HepG2 (cell line): ENCODE measurements around the gene PSKH1. TPM values are rescaled to one million over a fixed set of nuclear protein-coding genes. Genes with fewer than 3 reads are reported as not detected.

Source experiments
- ARNT ChIP-seq: fragments of 450-650 bp; IDR thresholded peaks from 2 replicates; pipeline ENCODE4 v1.6.1; 2017
- CREM ChIP-seq, 2 experiments: sonication (generic) in 1 of 2; formaldehyde crosslinking in 1 of 2; IDR thresholded peaks; 2 replicates each; pipeline versions ENCODE4 v1.4.0 to v1.6.1; 2016 to 2020; ENCODE audit warnings: antibody characterized with exemption in 1 of 2, mild to moderate bottlenecking in 1 of 2, missing genetic modification reagents in 1 of 2
- FOSL1 ChIP-seq: sonication (generic); formaldehyde crosslinking; IDR thresholded peaks from 2 replicates; pipeline ENCODE4 v1.9.0; 2021; ENCODE audit warnings: missing genetic modification reagents, borderline replicate concordance
- FOXC1 ChIP-seq: sonication (generic); formaldehyde crosslinking; IDR thresholded peaks from 2 replicates; pipeline ENCODE4 v1.8.0; 2022; ENCODE audit warnings: mild to moderate bottlenecking, missing genetic modification reagents, borderline replicate concordance
- HNF4A ChIP-seq: sonication (generic); formaldehyde crosslinking; IDR thresholded peaks from 2 replicates; pipeline ENCODE4 v1.4.0; 2020; ENCODE audit warnings: missing genetic modification reagents
- MED8 ChIP-seq: sonication (generic); formaldehyde crosslinking; IDR thresholded peaks from 2 replicates; pipeline ENCODE4 v1.8.1; 2023; ENCODE audit warnings: mild to moderate bottlenecking, missing genetic modification reagents; ENCODE audit not compliant: insufficient replicate concordance
- MIER3 ChIP-seq: IDR thresholded peaks from 2 replicates; pipeline ENCODE4 v1.6.1; 2016; ENCODE audit warnings: missing compliant biosample characterization, borderline replicate concordance
- MTF1 ChIP-seq: sonication (generic); formaldehyde crosslinking; IDR thresholded peaks from 2 replicates; pipeline ENCODE4 v1.5.0; 2020; ENCODE audit warnings: missing genetic modification reagents
- MXI1 ChIP-seq: IDR thresholded peaks from 3 replicates; pipeline ENCODE4 v1.6.1; 2012; ENCODE audit warnings: low read depth, low read length, inconsistent platforms, borderline replicate concordance
- NFYC ChIP-seq: IDR thresholded peaks from 2 replicates; pipeline ENCODE4 v1.6.1; 2016; ENCODE audit warnings: missing genetic modification reagents, missing compliant biosample characterization
- NRL ChIP-seq: sonication (generic); formaldehyde crosslinking; IDR thresholded peaks from 2 replicates; pipeline ENCODE4 v1.5.0; 2020; ENCODE audit warnings: missing genetic modification reagents, mild to moderate bottlenecking, moderate library complexity, borderline replicate concordance
- PITX1 ChIP-seq: sonication (generic); formaldehyde crosslinking; IDR thresholded peaks from 2 replicates; pipeline ENCODE4 v1.5.1; 2020; ENCODE audit warnings: mild to moderate bottlenecking, missing genetic modification reagents
- PRMT3 ChIP-seq: sonication (generic); formaldehyde crosslinking; IDR thresholded peaks from 2 replicates; pipeline ENCODE4 v1.8.1; 2022; ENCODE audit warnings: low read depth, mild to moderate bottlenecking, moderate library complexity, missing genetic modification reagents, borderline replicate concordance
- RFX3 ChIP-seq: IDR thresholded peaks from 2 replicates; pipeline ENCODE4 v1.6.1; 2016; ENCODE audit warnings: missing biosample characterization, missing genetic modification reagents
- SALL2 ChIP-seq: sonication (generic); formaldehyde crosslinking; IDR thresholded peaks from 2 replicates; pipeline ENCODE4 v1.8.1; 2023; ENCODE audit warnings: mild to moderate bottlenecking, missing genetic modification reagents, inconsistent platforms
- SRSF1 ChIP-seq: fragments of 200-400 bp; formaldehyde crosslinking; optimal IDR thresholded peaks from 2 replicates; pipeline ENCODE3; 2017; ENCODE audit warnings: mild to moderate bottlenecking, low read depth, low read length, moderate library complexity
- TEAD2 ChIP-seq: sonication (generic); formaldehyde crosslinking; IDR thresholded peaks from 2 replicates; pipeline ENCODE4 v1.9.0; 2021; ENCODE audit warnings: missing genetic modification reagents
- XBP1 ChIP-seq: sonication (generic); formaldehyde crosslinking; IDR thresholded peaks from 2 replicates; pipeline ENCODE4 v1.5.0; 2020; ENCODE audit warnings: missing genetic modification reagents
- ZBTB20 ChIP-seq: sonication (generic); formaldehyde crosslinking; IDR thresholded peaks from 2 replicates; pipeline ENCODE4 v1.8.1; 2023; ENCODE audit warnings: missing genetic modification reagents, low read depth, mild to moderate bottlenecking, borderline replicate concordance
- ZNF224 ChIP-seq: sonication (generic); formaldehyde crosslinking; IDR thresholded peaks from 2 replicates; pipeline ENCODE4 v1.5.0; 2020; ENCODE audit warnings: mild to moderate bottlenecking, missing genetic modification reagents
- ZNF720 ChIP-seq: sonication (generic); formaldehyde crosslinking; IDR thresholded peaks from 2 replicates; pipeline ENCODE4 v1.4.0; 2020; ENCODE audit warnings: missing genetic modification reagents
- polyA plus RNA-seq, 8 experiments: library from polyadenylated mRNA; depleted of rRNA in 3 of 8; stranded (reverse) in 7 of 8; unstranded in 1 of 8; fragments of >200 nt; fragmentation: Illumina TruSeq in 4 of 8; extraction: Trizol in 4 of 8; gene quantifications; 2 replicates each; pipeline versions ENCODE4 v1.2.1 to v1.2.3, GENCODE V29; 2011 to 2016; ENCODE audit warnings: low read depth in 4 of 8, missing spikeins in 1 of 8, mixed read lengths in 1 of 8; ENCODE audit not compliant: insufficient read depth in 1 of 8
- total RNA-seq, 5 experiments: library from RNA; depleted of rRNA; stranded (reverse); fragments of >200 nt; fragmentation: Illumina TruSeq; extraction: Trizol; gene quantifications; 2 replicates each; pipeline ENCODE4 v1.2.3, GENCODE V29; 2016; ENCODE audit warnings: low read depth in 1 of 5
- TF ChIP-seq, protein P1 (sequence below): sonication (generic); formaldehyde crosslinking; IDR thresholded peaks from 2 replicates; pipeline ENCODE4 v1.5.1; 2020; ENCODE audit warnings: missing genetic modification reagents, mild to moderate bottlenecking, borderline replicate concordance
- TF ChIP-seq, protein P2 (sequence below): sonication (generic); formaldehyde crosslinking; IDR thresholded peaks from 2 replicates; pipeline ENCODE4 v1.8.0; 2022; ENCODE audit warnings: mild to moderate bottlenecking, missing genetic modification reagents; ENCODE audit not compliant: insufficient replicate concordance
- TF ChIP-seq, protein P3 (sequence below): sonication (generic); formaldehyde crosslinking; IDR thresholded peaks from 2 replicates; pipeline ENCODE4 v1.5.0; 2020; ENCODE audit warnings: mild to moderate bottlenecking, missing genetic modification reagents, borderline replicate concordance
- TF ChIP-seq, protein P4 (sequence below): IDR thresholded peaks from 2 replicates; pipeline ENCODE4 v1.6.1; 2016; ENCODE audit warnings: low read depth, borderline replicate concordance

The PSKH1 gene
- total and polyA plus RNA-seq, 2 of the 13 experiments (the other 11 are each of a cell fraction or from before 2014, with no cell fraction given): 8.4 to 19.1 TPM

DNA sequence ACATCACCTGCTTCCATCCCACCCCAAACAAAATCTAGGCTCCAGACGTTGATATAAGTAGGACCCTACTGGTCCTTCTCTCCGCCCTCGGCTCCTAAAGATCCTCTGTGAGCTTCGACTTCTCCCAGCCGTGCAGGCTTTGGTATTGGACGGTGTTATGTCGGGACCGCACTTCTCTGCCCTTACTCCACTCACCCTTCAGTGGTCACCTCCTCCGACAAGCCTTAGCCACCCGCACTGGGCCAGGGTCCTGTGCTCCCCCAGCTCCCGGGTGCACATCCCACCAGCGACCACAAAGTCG is 42.0 kb downstream of the PSKH1 start (continued):
- TF ChIP-seq PITX1 (CRISPR knock-in tag) (no peak), NFYC (CRISPR knock-in tag) (no peak), FOXC1 (no peak; the same call in 1 of the 2 replicates), TEAD2 (CRISPR knock-in tag) (no peak), NRL (CRISPR knock-in tag) (0 out of 2 replicates have a peak, but pooled peaks have one; percentile 50), SALL2 (CRISPR knock-in tag) (no peak), MTF1 (no peak), MXI1 (no peak), MED8 (CRISPR knock-in tag) (no peak), FOSL1 (CRISPR knock-in tag) (no peak), MIER3 (no peak), RFX3 (CRISPR knock-in tag) (no peak), HNF4A (CRISPR knock-in tag) (no peak), PRMT3 (CRISPR knock-in tag) (no peak; the same call in 1 of the 2 replicates), XBP1 (no peak), ZNF720 (CRISPR knock-in tag) (0 out of 2 replicates have a peak, but pooled peaks have one; percentile 5), ZNF224 (peak; percentile 94), ARNT (no peak), SRSF1 (no peak), CREM (IDR thresholded peaks at IDR 0.05) (no peak), CREM (CRISPR knock-in tag; IDR thresholded peaks at IDR 0.05) (no peak), ZBTB20 (CRISPR knock-in tag) (no peak)
- TF ChIP-seq, protein P1, sequence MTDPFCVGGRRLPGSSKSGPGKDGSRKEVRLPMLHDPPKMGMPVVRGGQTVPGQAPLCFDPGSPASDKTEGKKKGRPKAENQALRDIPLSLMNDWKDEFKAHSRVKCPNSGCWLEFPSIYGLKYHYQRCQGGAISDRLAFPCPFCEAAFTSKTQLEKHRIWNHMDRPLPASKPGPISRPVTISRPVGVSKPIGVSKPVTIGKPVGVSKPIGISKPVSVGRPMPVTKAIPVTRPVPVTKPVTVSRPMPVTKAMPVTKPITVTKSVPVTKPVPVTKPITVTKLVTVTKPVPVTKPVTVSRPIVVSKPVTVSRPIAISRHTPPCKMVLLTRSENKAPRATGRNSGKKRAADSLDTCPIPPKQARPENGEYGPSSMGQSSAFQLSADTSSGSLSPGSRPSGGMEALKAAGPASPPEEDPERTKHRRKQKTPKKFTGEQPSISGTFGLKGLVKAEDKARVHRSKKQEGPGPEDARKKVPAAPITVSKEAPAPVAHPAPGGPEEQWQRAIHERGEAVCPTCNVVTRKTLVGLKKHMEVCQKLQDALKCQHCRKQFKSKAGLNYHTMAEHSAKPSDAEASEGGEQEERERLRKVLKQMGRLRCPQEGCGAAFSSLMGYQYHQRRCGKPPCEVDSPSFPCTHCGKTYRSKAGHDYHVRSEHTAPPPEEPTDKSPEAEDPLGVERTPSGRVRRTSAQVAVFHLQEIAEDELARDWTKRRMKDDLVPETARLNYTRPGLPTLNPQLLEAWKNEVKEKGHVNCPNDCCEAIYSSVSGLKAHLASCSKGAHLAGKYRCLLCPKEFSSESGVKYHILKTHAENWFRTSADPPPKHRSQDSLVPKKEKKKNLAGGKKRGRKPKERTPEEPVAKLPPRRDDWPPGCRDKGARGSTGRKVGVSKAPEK: no peak
- TF ChIP-seq, protein P2, sequence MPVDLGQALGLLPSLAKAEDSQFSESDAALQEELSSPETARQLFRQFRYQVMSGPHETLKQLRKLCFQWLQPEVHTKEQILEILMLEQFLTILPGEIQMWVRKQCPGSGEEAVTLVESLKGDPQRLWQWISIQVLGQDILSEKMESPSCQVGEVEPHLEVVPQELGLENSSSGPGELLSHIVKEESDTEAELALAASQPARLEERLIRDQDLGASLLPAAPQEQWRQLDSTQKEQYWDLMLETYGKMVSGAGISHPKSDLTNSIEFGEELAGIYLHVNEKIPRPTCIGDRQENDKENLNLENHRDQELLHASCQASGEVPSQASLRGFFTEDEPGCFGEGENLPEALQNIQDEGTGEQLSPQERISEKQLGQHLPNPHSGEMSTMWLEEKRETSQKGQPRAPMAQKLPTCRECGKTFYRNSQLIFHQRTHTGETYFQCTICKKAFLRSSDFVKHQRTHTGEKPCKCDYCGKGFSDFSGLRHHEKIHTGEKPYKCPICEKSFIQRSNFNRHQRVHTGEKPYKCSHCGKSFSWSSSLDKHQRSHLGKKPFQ (CRISPR knock-in tag): peak; percentile 74
- TF ChIP-seq, protein P3, sequence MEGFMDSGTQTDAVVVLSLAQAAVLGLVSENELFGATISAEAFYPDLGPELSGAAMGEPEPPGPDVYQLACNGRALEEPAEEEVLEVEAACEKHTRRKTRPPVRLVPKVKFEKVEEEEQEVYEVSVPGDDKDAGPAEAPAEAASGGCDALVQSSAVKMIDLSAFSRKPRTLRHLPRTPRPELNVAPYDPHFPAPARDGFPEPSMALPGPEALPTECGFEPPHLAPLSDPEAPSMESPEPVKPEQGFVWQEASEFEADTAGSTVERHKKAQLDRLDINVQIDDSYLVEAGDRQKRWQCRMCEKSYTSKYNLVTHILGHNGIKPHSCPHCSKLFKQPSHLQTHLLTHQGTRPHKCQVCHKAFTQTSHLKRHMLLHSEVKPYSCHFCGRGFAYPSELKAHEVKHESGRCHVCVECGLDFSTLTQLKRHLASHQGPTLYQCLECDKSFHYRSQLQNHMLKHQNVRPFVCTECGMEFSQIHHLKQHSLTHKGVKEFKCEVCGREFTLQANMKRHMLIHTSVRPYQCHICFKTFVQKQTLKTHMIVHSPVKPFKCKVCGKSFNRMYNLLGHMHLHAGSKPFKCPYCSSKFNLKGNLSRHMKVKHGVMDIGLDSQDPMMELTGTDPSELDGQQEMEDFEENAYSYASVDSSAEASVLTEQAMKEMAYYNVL (CRISPR knock-in tag): no peak
- TF ChIP-seq, protein P4, sequence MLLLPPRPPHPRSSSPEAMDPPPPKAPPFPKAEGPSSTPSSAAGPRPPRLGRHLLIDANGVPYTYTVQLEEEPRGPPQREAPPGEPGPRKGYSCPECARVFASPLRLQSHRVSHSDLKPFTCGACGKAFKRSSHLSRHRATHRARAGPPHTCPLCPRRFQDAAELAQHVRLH (CRISPR knock-in tag): no peak
